CD14-positive monocyte (primary cell): ENCODE data around the gene TBCK. TPM values are rescaled to one million over a fixed set of nuclear protein-coding genes. Genes with fewer than 3 reads are reported as not detected.

Experiments used
- DNase-seq, 3 donors: peaks; one replicate each; pipeline ENCODE4 v3.0.0-alpha.2; 2011 to 2022
- H2AFZ ChIP-seq: 2 replicates; pipeline ENCODE4 v1.6.0; 2012; ENCODE audit warnings: mild to moderate bottlenecking, low read depth, low read length, inconsistent platforms; ENCODE audit not compliant: insufficient read depth, poor library complexity, severe bottlenecking
- H3K27ac ChIP-seq, 2 donors: 1 replicate in 1 of 2; 2 replicates in 1 of 2; pipeline ENCODE4 v1.5.1; 2012 to 2013; ENCODE audit warnings: low read length in 2 of 2, control low read depth in 1 of 2, inconsistent platforms in 1 of 2, low read depth in 1 of 2, mild to moderate bottlenecking in 1 of 2
- H3K27me3 ChIP-seq, 2 donors: one replicate each; pipeline versions ENCODE4 v1.6.0 to v1.6.1; 2011 to 2013; ENCODE audit warnings: low read length in 2 of 2; ENCODE audit not compliant: control insufficient read depth in 2 of 2, insufficient read depth in 2 of 2
- H3K36me3 ChIP-seq, 2 donors: replicated peaks in 1 of 2; 1 replicate in 1 of 2; 2 replicates in 1 of 2; pipeline versions ENCODE4 v1.5.1 to v1.6.1; 2012 to 2013; ENCODE audit warnings: low read length in 2 of 2, control low read depth in 1 of 2, inconsistent platforms in 1 of 2, mild to moderate bottlenecking in 1 of 2; ENCODE audit not compliant: insufficient read depth in 2 of 2, control insufficient read depth in 1 of 2
- H3K4me1 ChIP-seq, 2 donors: 1 replicate in 1 of 2; 2 replicates in 1 of 2; pipeline versions ENCODE4 v1.5.1 to v1.6.1; 2012 to 2013; ENCODE audit warnings: low read length in 2 of 2, control low read depth in 1 of 2, inconsistent platforms in 1 of 2, mild to moderate bottlenecking in 1 of 2, moderate library complexity in 1 of 2; ENCODE audit not compliant: insufficient read depth in 2 of 2, control insufficient read depth in 1 of 2
- H3K4me2 ChIP-seq: replicated peaks from 2 replicates; pipeline ENCODE3; 2012; ENCODE audit warnings: low read length, moderate library complexity, mild to moderate bottlenecking; ENCODE audit not compliant: poor library complexity, severe bottlenecking; ENCODE audit errors: extremely low read depth
- H3K4me3 ChIP-seq, 3 experiments: fragments of 200-600 bp in 1 of 3; sonication (generic) in 1 of 3; replicated peaks in 1 of 3; 1 replicate in 2 of 3; 2 replicates in 1 of 3; pipeline ENCODE4 v1.5.1; 2011 to 2013; ENCODE audit warnings: low read length in 3 of 3, mild to moderate bottlenecking in 3 of 3, control low read depth in 2 of 3, low read depth in 2 of 3, inconsistent platforms in 1 of 3, moderate library complexity in 1 of 3
- H3K79me2 ChIP-seq: 2 replicates; pipeline ENCODE4 v1.6.0; 2012; ENCODE audit warnings: mild to moderate bottlenecking, control low read depth, inconsistent platforms, low read length, moderate library complexity; ENCODE audit not compliant: insufficient read depth
- H3K9ac ChIP-seq: 2 replicates; pipeline ENCODE4 v1.6.0; 2017; ENCODE audit warnings: low read length, mild to moderate bottlenecking; ENCODE audit not compliant: insufficient read depth, poor library complexity, severe bottlenecking
- H3K9me3 ChIP-seq, 2 donors: replicated peaks in 1 of 2; 1 replicate in 1 of 2; 2 replicates in 1 of 2; pipeline versions ENCODE4 v1.5.1 to v1.6.1; 2012 to 2013; ENCODE audit warnings: low read length in 2 of 2, control low read depth in 1 of 2; ENCODE audit not compliant: control insufficient read depth in 1 of 2, insufficient read depth in 1 of 2
- H4K20me1 ChIP-seq: 2 replicates; pipeline ENCODE4 v1.6.0; 2012; ENCODE audit warnings: mild to moderate bottlenecking, low read length, control low read depth, moderate library complexity; ENCODE audit not compliant: insufficient read depth
- H3K27ac Mint-ChIP-seq, 7 donors: one replicate each; pipeline ENCODE4 v1.8.0; 2020; ENCODE audit warnings: mild to moderate bottlenecking in 7 of 7, mixed read lengths in 7 of 7, moderate library complexity in 6 of 7, inconsistent platforms in 2 of 7
- H3K27me3 Mint-ChIP-seq, 3 donors: one replicate each; pipeline ENCODE4 v1.8.0; 2021 to 2022; ENCODE audit warnings: low read depth in 3 of 3, mild to moderate bottlenecking in 3 of 3, mixed read lengths in 3 of 3, moderate library complexity in 3 of 3, inconsistent platforms in 1 of 3
- H3K36me3 Mint-ChIP-seq, 2 donors: one replicate each; pipeline ENCODE4 v1.8.0; 2020; ENCODE audit warnings: mixed read lengths in 2 of 2, inconsistent platforms in 1 of 2, mild to moderate bottlenecking in 1 of 2
- H3K4me1 Mint-ChIP-seq: one replicate; pipeline ENCODE4 v1.8.0; 2020; ENCODE audit warnings: mild to moderate bottlenecking, mixed read lengths
- H3K4me3 Mint-ChIP-seq, 2 donors: one replicate each; pipeline ENCODE4 v1.8.0; 2020; ENCODE audit warnings: mild to moderate bottlenecking in 2 of 2, mixed read lengths in 2 of 2, moderate library complexity in 1 of 2
- H3K9me3 Mint-ChIP-seq, 7 donors: one replicate each; pipeline ENCODE4 v1.8.0; 2020 to 2022; ENCODE audit warnings: mixed read lengths in 7 of 7, mild to moderate bottlenecking in 6 of 7, moderate library complexity in 6 of 7, inconsistent platforms in 2 of 7
- WGBS: methylation state at CpG from one replicate; pipeline ENCODE4 v1.1.5; 2013; ENCODE audit warnings: missing lambda C conversion rate; ENCODE audit not compliant: insufficient coverage; 5-methylcytosine and 5-hydroxymethylcytosine counted together
- intact Hi-C, 2 donors: fragments of 100-400 bp; cut with micrococcal nuclease; formaldehyde crosslinking; loops; one replicate each; pipeline versions ENCODE4 v1.15.0 to v1.15.1; 2023
- polyA plus RNA-seq, 3 donors: library from polyadenylated mRNA; depleted of rRNA in 1 of 3; unstranded in 2 of 3; stranded (reverse) in 1 of 3; fragments of 300-500 nt in 2 of 3; fragments of >200 nt in 1 of 3; fragmentation: Illumina TruSeq in 2 of 3; gene quantifications; 1 replicate in 2 of 3; 2 replicates in 1 of 3; pipeline ENCODE4 v1.2.3, GENCODE V29; 2012 to 2021
- TF ChIP-seq, protein P1 (sequence below): fragments of 200-600 bp; IDR thresholded peaks from one replicate; pipeline ENCODE4 v1.8.0; 2022; ENCODE audit warnings: antibody characterized with exemption, mild to moderate bottlenecking

Gene TBCK
- polyA plus RNA-seq, 3 donors: 8.0 to 14.0 (median 12.5) TPM

DNA sequence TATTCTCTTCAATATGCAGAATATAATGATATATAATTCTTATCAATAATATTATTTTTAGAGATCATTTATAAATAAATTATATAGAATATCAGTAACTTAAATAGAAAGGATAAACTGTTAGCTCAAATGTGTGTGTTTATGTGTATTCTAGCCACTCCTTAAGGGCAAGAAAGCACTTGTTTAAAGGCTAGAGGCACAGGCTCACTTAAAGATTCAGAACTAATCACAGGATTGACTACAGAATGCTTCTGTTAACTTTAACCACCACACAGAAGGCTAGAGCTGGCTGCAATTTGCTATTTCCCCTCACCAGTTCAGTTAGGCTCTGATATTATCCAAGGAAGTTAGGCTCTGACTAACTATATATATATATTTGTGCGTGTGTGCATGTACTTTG, 69.6 kb downstream of the TBCK start:
- no peaks in the 10 kb centered on the region for H3K4me1 ChIP-seq
- no peak for DNase-seq
- TF ChIP-seq, protein P1, sequence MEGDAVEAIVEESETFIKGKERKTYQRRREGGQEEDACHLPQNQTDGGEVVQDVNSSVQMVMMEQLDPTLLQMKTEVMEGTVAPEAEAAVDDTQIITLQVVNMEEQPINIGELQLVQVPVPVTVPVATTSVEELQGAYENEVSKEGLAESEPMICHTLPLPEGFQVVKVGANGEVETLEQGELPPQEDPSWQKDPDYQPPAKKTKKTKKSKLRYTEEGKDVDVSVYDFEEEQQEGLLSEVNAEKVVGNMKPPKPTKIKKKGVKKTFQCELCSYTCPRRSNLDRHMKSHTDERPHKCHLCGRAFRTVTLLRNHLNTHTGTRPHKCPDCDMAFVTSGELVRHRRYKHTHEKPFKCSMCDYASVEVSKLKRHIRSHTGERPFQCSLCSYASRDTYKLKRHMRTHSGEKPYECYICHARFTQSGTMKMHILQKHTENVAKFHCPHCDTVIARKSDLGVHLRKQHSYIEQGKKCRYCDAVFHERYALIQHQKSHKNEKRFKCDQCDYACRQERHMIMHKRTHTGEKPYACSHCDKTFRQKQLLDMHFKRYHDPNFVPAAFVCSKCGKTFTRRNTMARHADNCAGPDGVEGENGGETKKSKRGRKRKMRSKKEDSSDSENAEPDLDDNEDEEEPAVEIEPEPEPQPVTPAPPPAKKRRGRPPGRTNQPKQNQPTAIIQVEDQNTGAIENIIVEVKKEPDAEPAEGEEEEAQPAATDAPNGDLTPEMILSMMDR: no peak
- Mint-ChIP-seq H3K27ac (no peak overlapping the region), H3K9me3 (no peaks in the 10 kb centered on the region), H3K4me3 (no peak overlapping the region), H3K4me1 (no peaks in the 10 kb centered on the region), H3K36me3 (peaks cover 18 to 36% of the 10 kb centered on the region in 2 donors), H3K27me3 (no peaks in the 10 kb centered on the region)
- no peak overlapping the region for H3K9ac ChIP-seq
- H3K79me2 ChIP-seq: no peaks in the 10 kb centered on the region
- H3K4me3 ChIP-seq: no peak overlapping the region
- no peaks in the 10 kb centered on the region for H4K20me1 ChIP-seq
- no peak overlapping the region for H2AFZ ChIP-seq
- WGBS: no CpG with 5 or more reads among the region's 1 CpG
- no peak overlapping the region for H3K4me2 ChIP-seq
- intact Hi-C loops: no loop called here
- H3K27me3 ChIP-seq: no peaks in the 10 kb centered on the region
- H3K27ac ChIP-seq: no peak overlapping the region
- no peaks in the 10 kb centered on the region for H3K9me3 ChIP-seq
- peaks cover 21 to 63% of the 10 kb centered on the region in 2 donors for H3K36me3 ChIP-seq

DNA sequence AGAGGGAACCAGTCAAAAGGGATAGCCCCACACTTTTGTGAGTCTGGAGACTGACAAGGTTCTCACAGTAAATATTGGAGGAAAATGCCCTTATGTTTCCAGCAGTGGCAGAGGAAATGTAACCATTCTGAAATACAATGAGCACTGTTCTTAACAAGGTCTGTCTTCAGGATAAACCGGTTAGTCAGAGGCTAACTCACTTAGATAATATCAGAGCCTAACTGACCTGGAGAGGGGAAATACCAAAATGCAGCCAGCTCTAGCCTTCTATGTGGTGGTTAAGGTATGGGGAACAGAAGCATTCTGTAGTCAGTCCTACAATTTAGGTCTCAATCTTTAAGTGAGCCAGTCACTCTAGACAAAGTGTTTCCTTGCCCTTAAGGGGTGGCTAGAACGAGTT, 70.8 kb downstream of the TBCK start:
- no peak overlapping the region for H2AFZ ChIP-seq

More for the DNA sequence above, 70.8 kb downstream of the TBCK start:
- Histone ChIP-seq H3K27me3 (no peaks in the 10 kb centered on the region), H3K79me2 (no peaks in the 10 kb centered on the region), H3K4me3 (no peak overlapping the region), H3K4me2 (no peak overlapping the region), H4K20me1 (no peaks in the 10 kb centered on the region), H3K36me3 (peaks cover 21 to 53% of the 10 kb centered on the region in 2 donors), H3K27ac (no peak overlapping the region), H3K9me3 (no peaks in the 10 kb centered on the region), H3K4me1 (no peaks in the 10 kb centered on the region), H3K9ac (no peak overlapping the region)
- intact Hi-C loops: no loop called here
- Mint-ChIP-seq H3K27me3 (no peaks in the 10 kb centered on the region), H3K4me1 (no peaks in the 10 kb centered on the region), H3K27ac (no peak overlapping the region), H3K36me3 (peaks cover 14 to 35% of the 10 kb centered on the region in 2 donors), H3K4me3 (no peak overlapping the region), H3K9me3 (no peaks in the 10 kb centered on the region)
- no CpG with 5 or more reads among the region's 2 CpGs for WGBS
- no peak for DNase-seq
- TF ChIP-seq, protein P1: no peak
